Small intestine (tissue), 7 donors: Measurements from ENCODE around the gene PPP1R8. TPM values are rescaled to one million over a fixed set of nuclear protein-coding genes. Genes with fewer than 3 reads are reported as not detected.

Experiments
- DNase-seq, 2 donors: peaks; one replicate each; pipeline versions ENCODE4 v3.0.0 to v3.0.0-alpha.2; 2013
- FAIRE-seq: peaks from 2 replicates; lab custom pipeline; 2012; peaks lifted over from hg19 to GRCh38; lab: Jason Lieb, UNC
- H3K27ac ChIP-seq, 3 donors: one replicate each; pipeline ENCODE4 v1.5.1; 2013; ENCODE audit warnings: low read length in 2 of 3, mild to moderate bottlenecking in 2 of 3, control low read depth in 1 of 3, inconsistent platforms in 1 of 3, low read depth in 1 of 3, moderate library complexity in 1 of 3
- H3K27me3 ChIP-seq, 3 donors: one replicate each; pipeline ENCODE4 v1.6.1; 2013; ENCODE audit warnings: low read length in 3 of 3, inconsistent platforms in 1 of 3; ENCODE audit not compliant: control insufficient read depth in 3 of 3, insufficient read depth in 3 of 3
- H3K36me3 ChIP-seq, 3 donors: one replicate each; pipeline ENCODE4 v1.6.1; 2013; ENCODE audit warnings: low read length in 3 of 3, inconsistent platforms in 1 of 3, low read depth in 1 of 3, mild to moderate bottlenecking in 1 of 3, moderate library complexity in 1 of 3; ENCODE audit not compliant: control insufficient read depth in 3 of 3, insufficient read depth in 2 of 3
- H3K4me1 ChIP-seq, 3 donors: one replicate each; pipeline ENCODE4 v1.6.1; 2013; ENCODE audit warnings: low read length in 2 of 3, inconsistent platforms in 1 of 3, low read depth in 1 of 3, mild to moderate bottlenecking in 1 of 3, moderate library complexity in 1 of 3; ENCODE audit not compliant: control insufficient read depth in 3 of 3, insufficient read depth in 2 of 3
- H3K4me3 ChIP-seq, 3 donors: one replicate each; pipeline ENCODE4 v1.5.1; 2013; ENCODE audit warnings: low read length in 3 of 3, control low read depth in 1 of 3, inconsistent platforms in 1 of 3, low read depth in 1 of 3, mild to moderate bottlenecking in 1 of 3, moderate library complexity in 1 of 3
- H3K9me3 ChIP-seq, 2 donors: one replicate each; pipeline ENCODE4 v1.6.1; 2013; ENCODE audit warnings: low read depth in 1 of 2, low read length in 1 of 2; ENCODE audit not compliant: control insufficient read depth in 2 of 2, insufficient read depth in 1 of 2
- WGBS, 3 donors: extraction: QIAGEN DNeasy Blood & Tissue Kit; methylation state at CpG; one replicate each; pipeline ENCODE4 v1.1.7; 2013; 5-methylcytosine and 5-hydroxymethylcytosine counted together
- polyA plus RNA-seq, 4 donors: library from polyadenylated mRNA; stranded (reverse) in 3 of 4; unstranded in 1 of 4; fragments of 200-250 nt in 3 of 4; fragments of 120-200 nt in 1 of 4; gene quantifications; one replicate each; pipeline versions ENCODE4 v1.2.1 to v1.2.3, GENCODE V29; 2013
- donor health status: healthy with polysubstance abuse.
- donor health status: control.
- donor health status: control.
- donor health status: Bipolar disorder and iron deficiency.
- donor health status: healthy.

Gene PPP1R8
- polyA plus RNA-seq, 4 donors: 26.6 to 37.1 (median 30.0) TPM

- Histone ChIP-seq H3K9me3 (no peaks in the 10 kb centered on the region), H3K27ac (no peak overlapping the region), H3K4me3 (no peak overlapping the region), H3K36me3 (peaks cover 0 to 2% (median 0%) of the 10 kb centered on the region in 3 donors), H3K27me3 (no peaks in the 10 kb centered on the region), H3K4me1 (no peaks in the 10 kb centered on the region)
- no peak for DNase-seq
- 72 to 88% (median 84%) methylated on average over 3 of the region's 3 CpGs for WGBS, 3 donors
- no peak for FAIRE-seq
Measured at GRCh38 chr1:27862004-27862403, 31.4 kb downstream of the PPP1R8 start.

GRCh38 chr1:27862671-27863537, 32.3 kb downstream of the PPP1R8 start:
- Histone ChIP-seq H3K27ac (peak overlapping the region in 1 of 3 donors; percentile 73), H3K4me3 (no peak overlapping the region), H3K9me3 (no peaks in the 10 kb centered on the region), H3K4me1 (no peaks in the 10 kb centered on the region), H3K27me3 (no peaks in the 10 kb centered on the region), H3K36me3 (peaks cover 0 to 2% (median 0%) of the 10 kb centered on the region in 3 donors)
- no peak for DNase-seq
- 86 to 95% (median 90%) methylated on average over 8 to 9 of the region's 9 CpGs for WGBS, 3 donors
- FAIRE-seq: no peak

GRCh38 chr1:27863538-27863915, 32.9 kb downstream of the PPP1R8 start:
- Histone ChIP-seq H3K4me3 (no peak overlapping the region), H3K27me3 (no peaks in the 10 kb centered on the region), H3K4me1 (no peaks in the 10 kb centered on the region), H3K36me3 (peaks cover 0 to 2% (median 0%) of the 10 kb centered on the region in 3 donors), H3K9me3 (no peaks in the 10 kb centered on the region), H3K27ac (peak overlapping the region in 1 of 3 donors; percentile 46)
- FAIRE-seq (no peak), DNase-seq (no peak)
- WGBS, 3 donors: 82 to 100% (median 100%) methylated on average over 1 of the region's 1 CpG

- 75 to 80% (median 76%) methylated on average over 8 of the region's 8 CpGs for WGBS, 3 donors
- no peak for DNase-seq
Measured at GRCh38 chr1:27864264-27864895, 33.8 kb downstream of the PPP1R8 start.

GRCh38 chr1:27865821-27866220, 35.2 kb downstream of the PPP1R8 start:
- DNase-seq (no peak), FAIRE-seq (no peak)
- Histone ChIP-seq H3K4me1 (no peaks in the 10 kb centered on the region), H3K27me3 (no peaks in the 10 kb centered on the region), H3K9me3 (no peaks in the 10 kb centered on the region), H3K36me3 (no peaks in the 10 kb centered on the region), H3K27ac (no peak overlapping the region), H3K4me3 (no peak overlapping the region)
- WGBS, 3 donors: 89 to 95% (median 89%) methylated on average over 10 of the region's 10 CpGs

More at GRCh38 chr1:27864264-27864895, 33.8 kb downstream of the PPP1R8 start:
- H3K9me3 ChIP-seq: no peaks in the 10 kb centered on the region
- peaks cover 0 to 2% (median 0%) of the 10 kb centered on the region in 3 donors for H3K36me3 ChIP-seq
- no peaks in the 10 kb centered on the region for H3K4me1 ChIP-seq
- no peak overlapping the region for H3K4me3 ChIP-seq
- FAIRE-seq: no peak
- no peaks in the 10 kb centered on the region for H3K27me3 ChIP-seq
- H3K27ac ChIP-seq: peak overlapping the region in 1 of 3 donors; percentile 37

GRCh38 chr1:27868556-27868931, 38.0 kb downstream of the PPP1R8 start:
- FAIRE-seq (no peak), DNase-seq (no peak)
- 86 to 90% (median 88%) methylated on average over 11 of the region's 11 CpGs for WGBS, 3 donors

GRCh38 chr1:27868932-27869718, 38.5 kb downstream of the PPP1R8 start:
- Histone ChIP-seq H3K27me3 (peaks cover 0 to 14% (median 0%) of the 10 kb centered on the region in 3 donors), H3K27ac (peak overlapping the region in 2 of 3 donors; percentile 70 to 71), H3K36me3 (no peaks in the 10 kb centered on the region), H3K4me1 (peaks cover 0 to 2% (median 0%) of the 10 kb centered on the region in 3 donors), H3K4me3 (no peak overlapping the region), H3K9me3 (peaks cover 0 to 3% of the 10 kb centered on the region in 2 donors)
- WGBS, 3 donors: 50 to 65% (median 58%) methylated on average over 15 to 16 of the region's 16 CpGs
- DNase-seq (peak in 1 of 2 donors; percentile 51), FAIRE-seq (no peak)

More at GRCh38 chr1:27868556-27868931, 38.0 kb downstream of the PPP1R8 start:
- Histone ChIP-seq H3K27me3 (peaks cover 0 to 14% (median 0%) of the 10 kb centered on the region in 3 donors), H3K36me3 (no peaks in the 10 kb centered on the region), H3K27ac (peak overlapping the region in 2 of 3 donors; percentile 70 to 71), H3K4me3 (no peak overlapping the region), H3K9me3 (peaks cover 0 to 3% of the 10 kb centered on the region in 2 donors), H3K4me1 (peaks cover 0 to 2% (median 0%) of the 10 kb centered on the region in 3 donors)

- FAIRE-seq (no peak), DNase-seq (no peak)
- peaks cover 0 to 3% of the 10 kb centered on the region in 2 donors for H3K9me3 ChIP-seq
- peaks cover 0 to 2% (median 0%) of the 10 kb centered on the region in 3 donors for H3K4me1 ChIP-seq
- WGBS, 3 donors: 67 to 83% (median 69%) methylated on average over 1 of the region's 1 CpG
- H3K27ac ChIP-seq: peak overlapping the region in 1 of 3 donors; percentile 70
- H3K4me3 ChIP-seq: no peak overlapping the region
- H3K27me3 ChIP-seq: peaks cover 0 to 14% (median 0%) of the 10 kb centered on the region in 3 donors
- no peaks in the 10 kb centered on the region for H3K36me3 ChIP-seq
Measured at GRCh38 chr1:27869719-27870085, 39.1 kb downstream of the PPP1R8 start.
